A549 (cell line): ENCODE measurements around the gene TNFRSF13B.

Experiments used
- HDAC2 ChIP-seq: fragments of 200-600 bp; sonication (generic); IDR thresholded peaks from 2 replicates; pipeline ENCODE4 v1.6.1; 2016
- POLR2A ChIP-seq: IDR thresholded peaks from 2 replicates; pipeline ENCODE4 v1.6.1; 2012; ENCODE audit warnings: mild to moderate bottlenecking, low read length
- TF ChIP-seq, protein P1 (sequence below): fragments of >200 bp; sonication (Bioruptor Twin); formaldehyde crosslinking; IDR thresholded peaks from 2 replicates; pipeline ENCODE4 v1.6.1; 2016
- TF ChIP-seq, protein P2 (sequence below): fragments of >200 bp; sonication (Bioruptor Twin); formaldehyde crosslinking; IDR thresholded peaks from 3 replicates; pipeline ENCODE4 v1.5.1; 2016

DNA sequence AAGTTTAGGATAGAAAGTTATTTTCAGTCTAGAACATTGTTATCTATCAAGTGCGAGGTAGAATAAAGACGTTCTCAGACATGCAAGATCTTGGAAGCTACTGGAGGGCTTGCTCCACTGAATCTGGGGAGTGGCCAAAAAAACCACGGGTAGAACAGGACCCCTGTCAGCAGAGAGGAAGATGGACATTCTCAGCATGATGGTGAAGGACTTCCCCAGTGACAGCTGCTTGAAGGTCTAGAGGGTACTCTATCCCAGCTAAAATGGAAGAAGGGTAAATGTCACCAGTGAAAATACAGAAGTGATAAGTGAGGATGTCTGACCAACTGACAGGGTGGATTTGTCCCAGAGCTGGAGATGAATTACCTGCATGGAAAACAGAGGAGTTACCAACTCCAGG, 10.1 kb downstream of the TNFRSF13B start:
- TF ChIP-seq POLR2A (no peak), HDAC2 (no peak)
- TF ChIP-seq, protein P1, sequence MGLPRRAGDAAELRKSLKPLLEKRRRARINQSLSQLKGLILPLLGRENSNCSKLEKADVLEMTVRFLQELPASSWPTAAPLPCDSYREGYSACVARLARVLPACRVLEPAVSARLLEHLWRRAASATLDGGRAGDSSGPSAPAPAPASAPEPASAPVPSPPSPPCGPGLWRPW: no peak
- TF ChIP-seq, protein P2, sequence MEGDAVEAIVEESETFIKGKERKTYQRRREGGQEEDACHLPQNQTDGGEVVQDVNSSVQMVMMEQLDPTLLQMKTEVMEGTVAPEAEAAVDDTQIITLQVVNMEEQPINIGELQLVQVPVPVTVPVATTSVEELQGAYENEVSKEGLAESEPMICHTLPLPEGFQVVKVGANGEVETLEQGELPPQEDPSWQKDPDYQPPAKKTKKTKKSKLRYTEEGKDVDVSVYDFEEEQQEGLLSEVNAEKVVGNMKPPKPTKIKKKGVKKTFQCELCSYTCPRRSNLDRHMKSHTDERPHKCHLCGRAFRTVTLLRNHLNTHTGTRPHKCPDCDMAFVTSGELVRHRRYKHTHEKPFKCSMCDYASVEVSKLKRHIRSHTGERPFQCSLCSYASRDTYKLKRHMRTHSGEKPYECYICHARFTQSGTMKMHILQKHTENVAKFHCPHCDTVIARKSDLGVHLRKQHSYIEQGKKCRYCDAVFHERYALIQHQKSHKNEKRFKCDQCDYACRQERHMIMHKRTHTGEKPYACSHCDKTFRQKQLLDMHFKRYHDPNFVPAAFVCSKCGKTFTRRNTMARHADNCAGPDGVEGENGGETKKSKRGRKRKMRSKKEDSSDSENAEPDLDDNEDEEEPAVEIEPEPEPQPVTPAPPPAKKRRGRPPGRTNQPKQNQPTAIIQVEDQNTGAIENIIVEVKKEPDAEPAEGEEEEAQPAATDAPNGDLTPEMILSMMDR: no peak
